ENCODE data around the gene TMEM98. TPM values are rescaled to one million over a fixed set of nuclear protein-coding genes. Genes with fewer than 3 reads are reported as not detected.
"Not testable (repeated sequence)": the region's sequence is repeated elsewhere in the genome, so short reads cannot be mapped to it uniquely, and the experiment has no call there.

Gene TMEM98
- total RNA-seq, 2 donors from 2014 or later: 43.0 to 117 TPM

DNA sequence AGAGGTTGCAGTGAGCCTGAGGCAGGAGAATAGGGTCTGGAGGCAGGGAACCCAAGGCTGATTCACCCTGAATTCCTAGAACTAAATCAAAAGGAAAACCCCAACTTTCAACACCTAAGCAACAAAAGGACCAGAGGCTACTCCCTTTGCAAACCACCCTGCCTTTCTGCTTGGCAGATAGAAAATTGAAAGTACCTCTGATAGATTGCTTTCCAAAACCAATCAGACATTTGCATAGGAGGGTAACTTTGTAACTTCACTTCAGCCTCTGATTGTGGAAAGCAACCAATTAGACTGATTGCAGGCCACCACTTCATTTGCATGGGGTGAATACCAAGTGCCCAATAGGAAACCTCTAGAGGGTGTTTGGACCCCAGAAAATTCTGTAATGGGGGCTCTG, 10.9 kb upstream of the TMEM98 start:
- Histone ChIP-seq H3K9me3 (no peaks in the 10 kb centered on the region), H3K36me3 (no peaks in the 10 kb centered on the region), H3K27me3 (no peaks in the 10 kb centered on the region), H3K27ac (no peak overlapping the region), H3K4me3 (no peak overlapping the region), H3K4me1 (no peaks in the 10 kb centered on the region)
- TF ChIP-seq CTCF (IDR thresholded peaks at IDR 0.05): no peak
- no peak for DNase-seq (ENCODE audit: low spot score)

- Histone ChIP-seq H3K27ac (no peak overlapping the region), H3K27me3 (no peaks in the 10 kb centered on the region), H3K9me3 (no peaks in the 10 kb centered on the region), H3K4me3 (no peak overlapping the region), H3K4me1 (no peaks in the 10 kb centered on the region), H3K36me3 (no peaks in the 10 kb centered on the region)
- TF ChIP-seq CTCF (IDR thresholded peaks at IDR 0.05): no peak
- no peak for DNase-seq (ENCODE audit: low spot score)
Measured at GRCh38 chr17:32917842-32918241, 10.1 kb upstream of the TMEM98 start.

GRCh38 chr17:32919876-32920275, 8.1 kb upstream of the TMEM98 start:
- not testable (repeated sequence) for H3K36me3 ChIP-seq; H3K27me3 ChIP-seq; H3K4me1 ChIP-seq; H3K9me3 ChIP-seq; DNase-seq (ENCODE audit: low spot score); H3K4me3 ChIP-seq; H3K27ac ChIP-seq

DNA sequence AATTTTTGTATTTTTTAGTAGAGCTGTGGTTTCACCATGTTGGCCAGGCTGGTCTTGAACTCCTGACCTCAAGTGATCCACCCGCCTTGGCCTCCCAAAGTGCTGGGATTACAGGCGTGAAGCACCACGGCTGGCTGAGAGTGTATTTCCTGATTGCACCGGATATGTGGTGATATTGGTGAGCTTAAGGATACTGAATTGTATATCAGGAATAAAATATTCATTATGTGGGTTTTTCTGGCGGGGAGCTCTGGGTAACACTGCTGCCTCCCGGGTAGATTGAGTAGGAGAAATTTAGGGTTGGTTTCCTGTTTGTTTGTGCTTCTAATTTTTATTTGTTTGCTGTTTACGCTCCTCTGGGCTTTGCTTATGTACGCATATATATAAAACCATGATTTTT, 7.7 kb upstream of the TMEM98 start:
- Histone ChIP-seq H3K27ac (no peak overlapping the region), H3K4me3 (no peak overlapping the region), H3K27me3 (no peaks in the 10 kb centered on the region), H3K36me3 (no peaks in the 10 kb centered on the region), H3K4me1 (no peaks in the 10 kb centered on the region), H3K9me3 (no peaks in the 10 kb centered on the region)
- no peak for DNase-seq (ENCODE audit: low spot score)
- no peak for TF ChIP-seq CTCF (IDR thresholded peaks at IDR 0.05)

GRCh38 chr17:32921017-32921416, 6.9 kb upstream of the TMEM98 start:
- DNase-seq (ENCODE audit: low spot score): no peak
- H3K4me3 ChIP-seq: no peak overlapping the region
- no peaks in the 10 kb centered on the region for H3K27me3 ChIP-seq
- H3K9me3 ChIP-seq: no peaks in the 10 kb centered on the region
- TF ChIP-seq CTCF (IDR thresholded peaks at IDR 0.05): no peak
- no peak overlapping the region for H3K27ac ChIP-seq
- no peaks in the 10 kb centered on the region for H3K36me3 ChIP-seq
- no peaks in the 10 kb centered on the region for H3K4me1 ChIP-seq

DNA sequence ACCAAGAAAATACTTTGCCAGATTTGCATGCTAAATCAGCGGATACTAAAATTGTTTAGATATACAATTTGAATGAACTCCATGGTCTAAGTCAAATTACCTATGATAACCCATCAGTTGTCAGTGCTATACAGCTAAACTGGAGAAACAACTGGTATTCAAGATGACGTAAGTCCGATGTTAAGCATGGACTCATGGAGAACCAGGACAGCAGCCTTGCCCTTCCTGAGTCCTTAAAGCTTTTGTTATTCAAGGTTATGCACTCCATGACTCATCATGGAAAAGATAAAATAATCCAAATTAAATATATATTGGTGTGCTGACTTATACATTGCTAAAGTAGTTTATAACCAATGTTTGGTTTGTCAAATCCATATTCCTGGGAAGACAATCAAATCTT, 4.0 kb upstream of the TMEM98 start:
- not testable (repeated sequence) for DNase-seq (ENCODE audit: low spot score); H3K36me3 ChIP-seq; H3K27me3 ChIP-seq; H3K4me1 ChIP-seq; H3K9me3 ChIP-seq; H3K4me3 ChIP-seq; H3K27ac ChIP-seq

DNA sequence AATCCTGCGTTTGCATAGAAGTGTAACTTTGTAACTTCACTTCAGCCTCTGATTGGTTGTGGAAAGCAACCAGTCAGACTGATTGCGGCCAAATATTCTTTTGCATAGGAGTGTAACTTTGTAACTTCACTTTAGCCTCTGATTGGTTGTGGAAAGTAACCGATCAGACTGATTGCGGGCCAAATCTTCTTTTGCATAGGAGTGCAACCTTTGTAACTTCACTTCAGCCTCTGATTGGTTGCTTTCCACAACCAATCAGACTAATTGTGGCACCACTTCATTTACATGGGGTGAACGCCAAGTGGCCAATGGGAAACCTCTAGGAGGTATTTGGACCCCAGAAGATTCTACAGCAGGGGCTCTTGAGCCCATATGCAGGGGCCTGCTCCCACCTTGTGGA, 1.8 kb upstream of the TMEM98 start:
- Histone ChIP-seq H3K4me3 (no peak overlapping the region), H3K4me1 (peaks cover 0 to 13% of the 10 kb centered on the region in 2 donors), H3K9me3 (no peaks in the 10 kb centered on the region), H3K27ac (no peak overlapping the region), H3K27me3 (no peaks in the 10 kb centered on the region), H3K36me3 (no peaks in the 10 kb centered on the region)
- no peak for DNase-seq (ENCODE audit: low spot score)
- TF ChIP-seq CTCF (IDR thresholded peaks at IDR 0.05): no peak

- not testable (repeated sequence) for H3K27ac ChIP-seq; H3K4me3 ChIP-seq; H3K36me3 ChIP-seq; DNase-seq (ENCODE audit: low spot score); H3K27me3 ChIP-seq; H3K9me3 ChIP-seq
- peaks cover 0 to 13% of the 10 kb centered on the region in 2 donors for H3K4me1 ChIP-seq
Measured at GRCh38 chr17:32926789-32927188, 1.2 kb upstream of the TMEM98 start.

Data from right atrium auricular region (tissue), 2 donors.